GM18517 (cell line): ENCODE results near the gene LSAMP.

Source experiments
- ATAC-seq: cut with Tn5 transposase; IDR thresholded peaks from one replicate; pipeline ENCODE4 v1.9.1; 2021; ENCODE audit warnings: mild to moderate bottlenecking, moderate library complexity; ENCODE audit not compliant: unreplicated experiment

Gene LSAMP

DNA sequence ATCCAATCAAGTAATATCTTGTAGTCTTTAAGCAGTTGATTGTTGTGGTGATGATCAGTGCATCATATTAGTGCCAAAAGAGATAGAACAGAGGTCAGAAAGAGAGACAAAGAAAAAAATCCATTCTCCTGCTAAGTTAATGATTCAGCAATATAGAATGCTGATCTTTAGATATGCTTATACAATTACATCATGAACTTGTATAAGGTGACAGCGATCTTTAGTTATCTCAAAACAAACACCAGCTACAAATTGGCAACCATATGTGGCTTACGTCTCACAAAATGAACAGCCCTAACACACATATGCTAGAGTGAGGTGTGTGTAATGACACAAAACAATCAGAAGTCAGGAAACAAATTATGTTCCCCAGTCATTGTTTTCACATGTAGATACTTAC lies 12.5 kb downstream of the LSAMP start:
- ATAC-seq: no peak

DNA sequence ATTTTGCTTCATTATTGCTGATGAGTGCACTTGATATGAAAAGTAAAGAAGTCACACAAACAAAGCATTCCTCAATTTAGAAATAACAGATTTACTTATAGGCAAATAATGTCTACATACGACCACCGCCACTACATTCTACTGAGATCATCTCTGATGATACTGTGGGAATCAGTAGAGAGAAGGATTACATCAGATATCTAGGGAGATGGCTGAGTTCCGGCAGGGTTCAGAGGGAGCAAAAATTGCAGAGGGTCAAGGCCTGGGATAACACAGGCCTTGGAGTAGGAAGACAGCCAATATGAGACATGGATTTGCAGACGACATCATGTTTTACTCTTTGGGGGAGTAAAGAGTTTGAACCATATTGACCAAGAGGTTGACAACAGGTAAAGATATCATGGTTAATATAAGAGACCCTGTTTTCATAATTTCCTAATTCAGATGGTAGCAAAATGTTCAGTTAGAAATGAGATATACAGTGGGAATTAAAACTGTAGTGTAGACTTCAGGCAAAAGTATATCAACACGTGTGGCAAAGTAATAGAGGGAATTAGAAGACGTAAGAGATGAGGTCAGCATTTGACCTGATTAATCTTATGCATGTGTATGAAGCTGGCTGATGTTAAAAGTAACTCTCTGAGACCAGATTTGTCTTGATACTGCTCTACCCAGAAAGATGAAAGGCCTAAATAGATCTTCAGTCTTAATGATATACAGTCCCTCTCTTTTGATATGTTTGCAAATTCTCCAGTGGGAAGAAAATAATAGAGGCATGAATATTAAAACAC lies 15.6 kb downstream of the LSAMP start:
- no peak for ATAC-seq

- ATAC-seq: no peak
These were observed 19.3 kb downstream of the LSAMP start for GRCh38 chr3:116426036-116426435.

DNA sequence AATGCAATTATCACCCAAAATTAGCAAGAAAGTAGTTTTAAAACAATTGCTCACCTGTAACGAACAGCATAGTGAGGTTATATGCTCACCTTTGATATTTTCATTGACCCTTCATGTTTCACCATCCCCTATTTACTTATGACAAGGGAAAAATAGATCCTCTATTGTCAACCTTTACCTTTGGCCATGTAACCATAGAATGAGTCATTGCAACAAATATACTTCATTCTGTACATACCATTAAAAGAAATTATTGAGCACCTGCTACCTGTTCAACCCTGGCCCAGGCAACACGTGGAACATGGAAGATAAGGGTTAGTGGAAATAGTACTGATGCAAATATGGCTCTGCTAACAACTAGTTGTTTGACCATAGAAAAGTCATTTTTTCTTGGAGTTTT lies 20.2 kb downstream of the LSAMP start:
- ATAC-seq: no peak

GRCh38 chr3:116423945-116424344 lies 21.3 kb downstream of the LSAMP start:
- ATAC-seq: no peak

DNA sequence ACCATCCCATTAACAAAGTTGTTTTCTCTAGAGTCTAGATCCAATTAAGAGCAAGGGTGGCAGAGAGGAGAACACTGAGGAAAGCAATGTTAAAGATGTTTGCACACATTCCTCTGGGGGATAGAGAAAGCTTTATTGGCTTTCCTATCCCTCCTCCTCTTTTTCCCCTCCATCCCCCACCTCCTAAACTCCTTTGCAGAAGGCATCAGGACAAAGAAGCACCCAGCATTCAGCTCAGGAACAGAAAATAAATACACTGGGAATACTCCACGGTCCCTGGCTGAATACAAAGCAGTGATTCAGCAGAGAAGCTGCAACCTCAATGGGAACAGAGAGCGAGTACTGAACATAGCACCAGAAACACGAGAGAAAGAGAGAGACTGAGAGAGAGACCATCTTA lies 21.9 kb downstream of the LSAMP start:
- no peak for ATAC-seq

GRCh38 chr3:116417151-116417550 lies 28.1 kb downstream of the LSAMP start:
- ATAC-seq: no peak

DNA sequence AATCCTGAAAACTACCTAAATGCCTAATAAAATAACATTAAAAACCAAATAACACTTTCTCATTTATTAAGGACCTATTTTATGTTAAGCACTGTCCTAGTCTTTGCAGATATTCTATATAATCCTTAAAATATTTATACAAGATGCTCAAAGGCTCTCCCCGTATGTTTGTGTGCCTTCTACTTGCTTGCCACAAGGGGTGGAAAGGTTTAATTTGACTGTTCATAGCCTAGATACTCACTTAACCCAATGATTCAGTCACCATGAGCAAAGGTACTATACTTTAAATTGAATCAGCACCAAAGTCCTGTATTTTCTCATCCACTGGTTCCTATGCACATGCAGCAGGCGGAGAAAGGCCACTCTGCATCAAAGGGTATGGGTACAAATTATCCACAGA lies 32.0 kb downstream of the LSAMP start:
- ATAC-seq: no peak

DNA sequence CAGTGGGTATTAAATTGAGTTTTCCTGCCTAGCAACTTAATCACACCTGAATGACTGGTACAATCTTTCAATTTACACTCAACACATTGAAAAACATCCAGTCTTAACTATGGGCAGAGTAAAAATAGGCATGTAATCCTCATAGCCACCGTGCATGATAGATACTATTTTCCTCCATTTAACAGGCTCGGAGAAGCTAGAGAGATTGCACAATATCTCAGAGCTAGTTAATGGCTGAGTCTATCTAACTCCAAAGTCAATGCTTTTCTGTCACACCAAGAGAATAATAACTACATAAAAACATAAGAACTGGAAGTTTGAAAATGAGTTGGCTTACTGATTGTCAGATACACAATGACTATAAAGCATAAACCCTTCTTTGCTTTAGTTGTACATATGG lies 36.8 kb downstream of the LSAMP start:
- no peak for ATAC-seq

GRCh38 chr3:116405231-116405630 lies 40.1 kb downstream of the LSAMP start:
- no peak for ATAC-seq

- no peak for ATAC-seq
These were observed 45.5 kb downstream of the LSAMP start for GRCh38 chr3:116399701-116400226.

DNA sequence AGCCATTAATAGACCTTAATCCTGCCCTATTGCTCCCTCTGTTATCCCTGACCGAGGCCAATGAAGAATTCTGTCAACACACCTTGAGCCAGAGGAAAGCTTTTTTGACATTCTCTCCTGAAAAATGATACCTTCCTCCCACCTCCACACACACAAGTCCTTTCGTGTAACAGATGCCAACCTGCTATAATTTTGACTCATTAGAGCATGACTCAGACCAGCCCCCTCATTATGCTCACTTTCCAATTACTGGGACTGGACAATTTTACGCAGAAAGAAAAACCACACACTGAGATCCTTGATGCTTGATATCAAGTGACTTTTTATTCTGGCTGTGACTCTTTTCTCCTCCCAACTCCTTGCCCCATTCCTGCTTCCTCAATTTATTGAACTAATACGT lies 50.9 kb downstream of the LSAMP start:
- no peak for ATAC-seq

DNA sequence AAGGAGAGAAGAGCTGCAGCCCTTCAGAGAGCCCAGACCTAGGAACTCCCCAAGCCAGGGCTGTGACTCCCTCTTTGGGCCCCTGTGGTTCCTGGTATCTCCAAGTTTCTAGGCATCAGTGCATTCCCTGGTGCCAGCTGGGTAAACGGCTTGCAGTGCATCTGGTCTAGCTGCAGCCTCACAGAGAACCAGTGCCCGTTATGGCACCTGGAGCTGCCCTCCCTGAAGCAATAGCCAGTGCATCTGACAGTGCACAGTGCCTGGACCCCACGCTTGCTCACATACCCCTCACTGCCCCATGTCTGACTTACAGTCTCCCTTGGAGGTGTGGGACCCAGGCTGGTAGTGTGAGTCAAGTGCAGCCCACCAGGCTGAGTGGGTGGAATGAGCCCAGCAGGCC lies 52.1 kb downstream of the LSAMP start:
- ATAC-seq: no peak

DNA sequence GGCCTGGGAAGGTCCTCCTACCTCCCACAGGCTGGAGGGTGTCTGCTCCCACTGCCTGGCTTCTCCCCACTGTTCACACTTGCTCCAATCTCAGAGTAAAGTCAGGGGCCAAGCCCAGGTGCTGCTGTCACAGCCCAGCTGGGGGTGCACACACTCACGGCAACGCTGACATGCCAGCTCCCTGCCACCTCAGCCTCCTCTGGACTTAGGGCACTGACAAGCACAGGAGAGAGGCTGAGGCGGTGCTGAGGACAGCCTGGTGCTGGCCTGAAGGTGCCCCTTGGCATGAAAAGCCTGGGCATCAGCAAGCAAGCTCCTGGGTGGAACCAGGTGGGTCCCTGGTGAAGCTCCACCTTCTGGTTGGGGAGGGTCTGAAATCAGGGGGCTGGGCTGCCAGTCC lies 53.0 kb downstream of the LSAMP start:
- no peak for ATAC-seq

DNA sequence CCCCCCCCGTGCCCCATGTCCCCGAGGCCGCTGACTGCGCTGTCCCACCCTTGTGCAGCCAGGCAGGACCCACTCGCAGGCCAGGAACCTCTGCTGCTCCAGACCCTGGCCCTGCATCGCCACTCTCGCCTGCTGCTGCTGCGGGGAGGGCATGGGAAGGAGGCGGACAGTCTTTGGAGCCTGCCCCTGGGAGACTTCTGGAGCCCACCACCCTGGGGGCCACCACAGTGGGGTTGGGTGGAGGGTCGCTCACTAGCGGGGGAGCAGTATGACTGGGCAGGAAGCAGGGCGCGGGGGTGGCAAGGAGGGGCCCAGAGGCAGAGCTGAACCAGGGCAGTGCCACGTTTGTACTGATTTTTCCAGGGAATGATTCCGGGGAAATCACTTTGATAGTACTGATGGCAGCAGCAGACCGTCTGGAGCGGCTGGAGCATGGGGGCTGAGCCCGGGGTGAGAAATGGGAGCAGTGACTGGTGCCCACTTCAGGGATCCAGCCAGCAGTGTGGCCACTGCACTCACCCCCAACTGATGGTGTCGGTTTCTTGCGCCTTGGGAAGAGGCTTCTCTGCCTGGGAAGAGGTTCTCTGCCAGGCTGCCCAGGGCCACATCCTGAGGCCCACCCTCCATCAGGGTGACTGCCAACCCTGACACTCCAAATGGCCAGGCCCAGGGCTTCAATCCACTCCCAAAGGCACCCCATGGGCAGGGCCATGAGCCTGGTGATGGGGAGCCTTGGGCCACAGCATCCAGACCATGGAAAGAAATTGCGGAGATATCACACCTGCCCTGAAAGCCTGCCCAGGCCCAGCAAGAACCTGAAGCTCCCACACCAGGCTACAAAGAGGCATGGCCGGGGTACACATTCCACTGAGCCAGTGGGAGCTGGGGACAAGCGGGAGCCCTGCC lies 53.7 kb downstream of the LSAMP start:
- no peak for ATAC-seq

- ATAC-seq: no peak
These were observed 55.0 kb downstream of the LSAMP start for GRCh38 chr3:116390318-116390717.

- ATAC-seq: no peak
These were observed 56.4 kb downstream of the LSAMP start for GRCh38 chr3:116388867-116389385.

DNA sequence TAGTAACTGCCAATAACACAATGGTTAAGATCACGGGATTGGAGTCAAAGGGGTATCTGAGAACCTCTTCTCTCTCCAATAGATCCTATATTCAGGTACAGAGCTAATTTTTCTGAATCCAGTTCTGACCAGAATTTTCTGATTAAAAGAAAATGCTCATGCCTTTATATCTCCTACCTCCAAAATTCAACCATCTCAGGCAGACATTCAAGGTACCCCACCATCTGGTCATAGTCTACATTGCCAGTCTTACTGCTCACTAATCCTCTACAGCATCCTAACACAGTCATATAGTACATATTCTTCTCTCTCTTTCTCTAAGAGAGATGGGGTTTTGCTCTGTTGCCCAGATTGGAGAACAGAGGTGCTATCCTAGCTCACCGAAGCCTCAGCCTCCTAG lies 59.1 kb downstream of the LSAMP start:
- no peak for ATAC-seq

GRCh38 chr3:116384717-116385116 lies 60.6 kb downstream of the LSAMP start:
- ATAC-seq: no peak

DNA sequence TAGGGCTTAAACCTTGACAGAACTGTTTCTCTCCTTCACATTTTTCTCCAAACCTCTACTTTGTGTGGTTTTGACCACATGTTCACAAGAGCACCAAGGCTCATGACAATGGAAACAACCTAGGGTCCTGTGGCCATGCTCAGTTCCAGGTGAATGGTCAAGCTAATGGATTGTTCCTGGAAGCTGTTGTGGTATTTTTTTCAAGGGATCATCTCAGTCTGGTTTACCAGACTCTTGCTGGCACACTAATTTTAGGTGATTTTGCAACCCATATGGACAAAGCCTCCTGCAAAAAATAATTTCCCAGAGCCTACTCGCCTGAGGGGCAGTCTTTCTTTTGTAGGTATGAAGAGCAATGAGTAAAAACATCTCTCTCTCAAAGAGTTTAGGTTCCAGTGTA lies 67.2 kb downstream of the LSAMP start:
- no peak for ATAC-seq

DNA sequence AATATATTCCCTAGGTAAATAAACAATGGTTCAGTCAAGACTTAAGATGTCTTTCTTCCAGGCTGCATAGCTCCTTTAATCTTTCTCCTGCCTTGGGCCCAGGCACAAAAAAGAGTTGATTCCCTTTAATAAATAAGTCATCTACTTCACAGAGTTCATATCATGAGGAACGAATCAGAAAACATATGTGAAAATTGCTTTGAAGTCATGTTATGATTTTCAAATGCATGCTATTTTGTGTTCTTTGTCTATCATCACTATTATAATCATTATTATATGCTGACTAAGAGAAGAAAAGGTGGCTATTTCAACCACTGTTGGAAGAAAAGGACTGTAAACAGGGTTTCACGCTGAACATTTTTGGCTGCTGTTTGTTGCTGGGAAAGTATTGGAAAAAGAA lies 70.4 kb downstream of the LSAMP start:
- no peak for ATAC-seq
